ENCODE data around the gene CYBA. TPM values are rescaled to one million over a fixed set of nuclear protein-coding genes. Genes with fewer than 3 reads are reported as not detected.

CYBA gene
- polyA plus RNA-seq, 1 donor = 84.5 TPM

Other genes with a start within 250 kb of the CYBA start
- gene ZFPM1, start 197.8 kb downstream of the CYBA start, polyA plus RNA-seq (ENCODE audit: insufficient read length) = 3.6 TPM
- gene ZC3H18, start 80.7 kb downstream of the CYBA start, polyA plus RNA-seq (ENCODE audit: insufficient read length) = 35.8 TPM
- 0.13 TPM for gene IL17C, start 12.5 kb downstream of the CYBA start, polyA plus RNA-seq (ENCODE audit: insufficient read length)
- gene MVD, start 12.0 kb upstream of the CYBA start, polyA plus RNA-seq (ENCODE audit: insufficient read length) = 24.5 TPM
- gene SNAI3, start 35.5 kb upstream of the CYBA start, polyA plus RNA-seq (ENCODE audit: insufficient read length) = 0.58 TPM
- 15.3 TPM for gene RNF166, start 55.4 kb upstream of the CYBA start, polyA plus RNA-seq (ENCODE audit: insufficient read length)
- 8.2 TPM for gene CTU2, start 55.5 kb upstream of the CYBA start, polyA plus RNA-seq (ENCODE audit: insufficient read length)
- 31.9 TPM for gene PIEZO1, start 134.2 kb upstream of the CYBA start, polyA plus RNA-seq (ENCODE audit: insufficient read length)
- 13.3 TPM for gene CDT1, start 152.7 kb upstream of the CYBA start, polyA plus RNA-seq (ENCODE audit: insufficient read length)
- gene APRT, start 160.9 kb upstream of the CYBA start, polyA plus RNA-seq (ENCODE audit: insufficient read length) = 72.3 TPM
- 22.2 TPM for gene GALNS, start 205.9 kb upstream of the CYBA start, polyA plus RNA-seq (ENCODE audit: insufficient read length)
- gene TRAPPC2L, start 206.1 kb upstream of the CYBA start, polyA plus RNA-seq (ENCODE audit: insufficient read length) = 73.7 TPM
- not detected for gene PABPN1L, start 215.6 kb upstream of the CYBA start, polyA plus RNA-seq (ENCODE audit: insufficient read length)